PFSK-1 (cell line): ENCODE results near the gene SGCA.

ENCODE experiments used
- FOXP2 ChIP-seq: optimal IDR thresholded peaks from 2 replicates; pipeline ENCODE3; 2011; ENCODE audit warnings: borderline replicate concordance, control low read depth, inconsistent platforms; ENCODE audit not compliant: insufficient read depth; ENCODE audit errors: extremely low read length, extremely low read depth
- POLR2AphosphoS5 ChIP-seq: IDR thresholded peaks from 2 replicates; pipeline ENCODE4 v1.6.1; 2012; ENCODE audit warnings: low read depth, mild to moderate bottlenecking, control low read depth, low read length, moderate library complexity
- REST ChIP-seq, 2 experiments: IDR thresholded peaks; 2 replicates each; pipeline versions ENCODE4 v1.6.1 to v1.8.0; 2011 to 2012; ENCODE audit warnings: low read depth in 2 of 2, low read length in 2 of 2, control low read depth in 1 of 2, inconsistent platforms in 1 of 2, mild to moderate bottlenecking in 1 of 2, moderate library complexity in 1 of 2; ENCODE audit not compliant: insufficient read depth in 1 of 2
- SIN3A ChIP-seq: IDR thresholded peaks from 2 replicates; pipeline ENCODE4 v1.6.1; 2012; ENCODE audit warnings: mild to moderate bottlenecking, low read length, moderate library complexity, borderline replicate concordance; ENCODE audit not compliant: insufficient read depth
- TAF1 ChIP-seq: IDR thresholded peaks from 2 replicates; pipeline ENCODE4 v1.6.1; 2012; ENCODE audit warnings: low read length, control low read depth, borderline replicate concordance; ENCODE audit not compliant: insufficient read depth

Gene SGCA

GRCh38 chr17:50176559-50177357, 11.0 kb downstream of the SGCA start:
- no peak for TF ChIP-seq TAF1

- TF ChIP-seq TAF1 (no peak), REST (IDR thresholded peaks at IDR 0.05; ENCODE audit: insufficient read depth in 1 of 2, low read depth in 2 of 2, low read length in 2 of 2) (no peak), POLR2AphosphoS5 (no peak), SIN3A (no peak), FOXP2 (no peak)
Measured at GRCh38 chr17:50177476-50177875, 11.7 kb downstream of the SGCA start.

GRCh38 chr17:50177983-50178834, 12.4 kb downstream of the SGCA start:
- TF ChIP-seq FOXP2: peak; percentile 58
- TF ChIP-seq REST (IDR thresholded peaks at IDR 0.05; ENCODE audit: insufficient read depth in 1 of 2, low read depth in 2 of 2, low read length in 2 of 2): 0 out of 4 replicates have a peak, but pooled peaks of 1 of the 2 experiments have one; percentile 43
- no peak for TF ChIP-seq SIN3A
- TF ChIP-seq TAF1: 0 out of 2 replicates have a peak, but pooled peaks have one; percentile 39
- peak; percentile 71 for TF ChIP-seq POLR2AphosphoS5

GRCh38 chr17:50180111-50180510, 14.3 kb downstream of the SGCA start:
- TF ChIP-seq TAF1: no peak
- no peak for TF ChIP-seq REST (IDR thresholded peaks at IDR 0.05; ENCODE audit: insufficient read depth in 1 of 2, low read depth in 2 of 2, low read length in 2 of 2)

GRCh38 chr17:50180620-50181019, 14.8 kb downstream of the SGCA start:
- TF ChIP-seq REST (IDR thresholded peaks at IDR 0.05; ENCODE audit: insufficient read depth in 1 of 2, low read depth in 2 of 2, low read length in 2 of 2): no peak
- no peak for TF ChIP-seq TAF1
- TF ChIP-seq SIN3A: no peak
- TF ChIP-seq POLR2AphosphoS5: no peak
- no peak for TF ChIP-seq FOXP2
